ENCODE measurements around the gene PSMD13. TPM values are rescaled to one million over a fixed set of nuclear protein-coding genes. Genes with fewer than 3 reads are reported as not detected.

Gene PSMD13
- total and polyA plus RNA-seq, 2 of the 13 experiments (the other 11 are each of a cell fraction or from before 2014, with no cell fraction given): 83.0 to 117 TPM

GRCh38 chr11:235997-236773 is 591 bp upstream of the PSMD13 start, which contains the start of gene SIRT3 (continued):
- TF ChIP-seq DZIP1 (CRISPR knock-in tag; IDR thresholded peaks at IDR 0.05) (no peak; the same call in 1 of the 2 replicates), HBP1 (CRISPR knock-in tag; IDR thresholded peaks at IDR 0.05; ENCODE audit: low read depth) (no peak), ZFP36L1 (CRISPR knock-in tag; IDR thresholded peaks at IDR 0.05) (peak; percentile 60; the same call in 1 of the 2 replicates), BORCS8-MEF2B (CRISPR knock-in tag; IDR thresholded peaks at IDR 0.05) (no peak), TIGD3 (CRISPR knock-in tag; IDR thresholded peaks at IDR 0.05; ENCODE audit: borderline replicate concordance) (no peak), ZNF281 (CRISPR knock-in tag; IDR thresholded peaks at IDR 0.05; ENCODE audit: borderline replicate concordance) (no peak), ZSCAN22 (CRISPR knock-in tag; IDR thresholded peaks at IDR 0.05) (no peak), RBM22 (optimal IDR thresholded peaks at IDR 0.05; ENCODE audit: low read length) (no peak), PLRG1 (conservative IDR thresholded peaks at IDR 0.05) (no peak), ZNF775 (CRISPR knock-in tag; IDR thresholded peaks at IDR 0.05; ENCODE audit: borderline replicate concordance) (no peak), SKIL (CRISPR knock-in tag; IDR thresholded peaks at IDR 0.05; ENCODE audit: borderline replicate concordance) (no peak), ZMYM2 (CRISPR knock-in tag; IDR thresholded peaks at IDR 0.05) (no peak), HNRNPL (IDR thresholded peaks at IDR 0.05; ENCODE audit: low read depth, low read length) (0 out of 2 replicates have a peak, but pooled peaks have one; percentile 44), ZFP1 (CRISPR knock-in tag; IDR thresholded peaks at IDR 0.05) (no peak), GATA4 (IDR thresholded peaks at IDR 0.05; ENCODE audit: borderline replicate concordance, low read depth) (peak; percentile 10; the same call in 1 of the 2 replicates), SOX13 (IDR thresholded peaks at IDR 0.05) (no peak), SOX13 (CRISPR knock-in tag; conservative IDR thresholded peaks at IDR 0.05 in 1 of 2, IDR thresholded peaks at IDR 0.05 in 1 of 2) (no peak)

Data from HepG2 (cell line).